Brain microvascular endothelial cell (primary cell): ENCODE data around the gene DFFB.
A peak's percentile ranks its signal among the peaks of the same experiment; 100 is the strongest.

ENCODE experiments used
- DNase-seq: peaks from one replicate; pipeline ENCODE4 v3.0.0-alpha.2; 2020
- H3K27ac ChIP-seq: fragments of 250-450 bp; sonication (Bioruptor Pico); 2 replicates; pipeline ENCODE4 v1.5.1; 2020; ENCODE audit warnings: mild to moderate bottlenecking, moderate library complexity
- H3K27me3 ChIP-seq: fragments of 250-450 bp; sonication (Bioruptor Pico); replicated peaks from 2 replicates; pipeline ENCODE4 v1.5.1; 2020; ENCODE audit warnings: mild to moderate bottlenecking
- H3K36me3 ChIP-seq: fragments of 250-450 bp; sonication (Bioruptor Pico); replicated peaks from 2 replicates; pipeline ENCODE4 v1.5.1; 2020; ENCODE audit warnings: mild to moderate bottlenecking
- H3K4me3 ChIP-seq: 2 replicates; pipeline ENCODE4 v1.5.1; 2011; ENCODE audit warnings: low read depth, mild to moderate bottlenecking, control low read depth, low read length, moderate library complexity
- in situ Hi-C: cut with HindIII; loops from 2 replicates; pipeline ENCODE4 v1.10.0; 2017; ENCODE audit warnings: low sequenced_read_pairs, low pct_ligation_motif_present
- TF ChIP-seq, protein P1 (sequence below): IDR thresholded peaks from 2 replicates; pipeline ENCODE4 v1.5.1; 2011; ENCODE audit warnings: low read depth, mild to moderate bottlenecking, moderate library complexity, low read length, control low read depth, inconsistent platforms; ENCODE audit errors: missing control alignments

Gene DFFB

GRCh38 chr1:3825356-3825755 lies 31.9 kb upstream of the DFFB start:
- TF ChIP-seq, protein P1, sequence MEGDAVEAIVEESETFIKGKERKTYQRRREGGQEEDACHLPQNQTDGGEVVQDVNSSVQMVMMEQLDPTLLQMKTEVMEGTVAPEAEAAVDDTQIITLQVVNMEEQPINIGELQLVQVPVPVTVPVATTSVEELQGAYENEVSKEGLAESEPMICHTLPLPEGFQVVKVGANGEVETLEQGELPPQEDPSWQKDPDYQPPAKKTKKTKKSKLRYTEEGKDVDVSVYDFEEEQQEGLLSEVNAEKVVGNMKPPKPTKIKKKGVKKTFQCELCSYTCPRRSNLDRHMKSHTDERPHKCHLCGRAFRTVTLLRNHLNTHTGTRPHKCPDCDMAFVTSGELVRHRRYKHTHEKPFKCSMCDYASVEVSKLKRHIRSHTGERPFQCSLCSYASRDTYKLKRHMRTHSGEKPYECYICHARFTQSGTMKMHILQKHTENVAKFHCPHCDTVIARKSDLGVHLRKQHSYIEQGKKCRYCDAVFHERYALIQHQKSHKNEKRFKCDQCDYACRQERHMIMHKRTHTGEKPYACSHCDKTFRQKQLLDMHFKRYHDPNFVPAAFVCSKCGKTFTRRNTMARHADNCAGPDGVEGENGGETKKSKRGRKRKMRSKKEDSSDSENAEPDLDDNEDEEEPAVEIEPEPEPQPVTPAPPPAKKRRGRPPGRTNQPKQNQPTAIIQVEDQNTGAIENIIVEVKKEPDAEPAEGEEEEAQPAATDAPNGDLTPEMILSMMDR: no peak
- Histone ChIP-seq H3K27me3 (no peaks in the 10 kb centered on the region), H3K4me3 (no peak overlapping the region), H3K27ac (no peak overlapping the region), H3K36me3 (peaks cover 22% of the 10 kb centered on the region)
- in situ Hi-C loops: no loop called here
- DNase-seq: no peak

DNA sequence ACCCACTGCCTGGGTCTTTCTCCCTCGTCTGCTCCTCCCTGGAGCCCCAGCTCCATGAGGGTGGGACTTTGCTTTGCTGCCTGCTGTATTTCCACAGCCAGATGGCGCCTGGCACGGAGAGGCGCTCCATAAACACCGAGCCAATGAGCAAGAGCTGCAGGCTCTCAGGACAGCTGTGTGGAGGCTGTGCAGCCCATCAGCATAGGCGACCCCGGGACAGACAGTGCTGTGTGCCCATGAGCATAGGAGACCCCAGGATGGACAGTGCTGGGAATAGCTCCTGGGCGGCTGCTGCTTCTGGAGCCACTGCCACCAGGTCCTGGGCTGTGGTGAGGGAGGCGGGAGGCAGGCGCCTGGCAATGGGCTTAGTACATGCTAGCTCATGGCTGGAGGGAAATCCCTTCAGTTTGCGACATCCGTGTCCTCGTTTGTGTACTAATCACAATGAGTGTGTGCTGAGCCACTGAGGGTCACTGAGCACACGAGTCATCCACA lies 29.4 kb upstream of the DFFB start:
- in situ Hi-C loops: no loop called here
- H3K36me3 ChIP-seq: peaks cover 26% of the 10 kb centered on the region

GRCh38 chr1:3828391-3828790 lies 28.9 kb upstream of the DFFB start:
- Histone ChIP-seq H3K4me3 (no peak overlapping the region), H3K27me3 (no peaks in the 10 kb centered on the region), H3K36me3 (peaks cover 23% of the 10 kb centered on the region), H3K27ac (no peak overlapping the region)
- in situ Hi-C loops: no loop called here
- TF ChIP-seq, protein P1: no peak
- DNase-seq: no peak

More for the DNA sequence above, 29.4 kb upstream of the DFFB start:
- Histone ChIP-seq H3K27ac (no peak overlapping the region), H3K27me3 (no peaks in the 10 kb centered on the region), H3K4me3 (no peak overlapping the region)
- DNase-seq: no peak
- TF ChIP-seq, protein P1: peak; percentile 18

DNA sequence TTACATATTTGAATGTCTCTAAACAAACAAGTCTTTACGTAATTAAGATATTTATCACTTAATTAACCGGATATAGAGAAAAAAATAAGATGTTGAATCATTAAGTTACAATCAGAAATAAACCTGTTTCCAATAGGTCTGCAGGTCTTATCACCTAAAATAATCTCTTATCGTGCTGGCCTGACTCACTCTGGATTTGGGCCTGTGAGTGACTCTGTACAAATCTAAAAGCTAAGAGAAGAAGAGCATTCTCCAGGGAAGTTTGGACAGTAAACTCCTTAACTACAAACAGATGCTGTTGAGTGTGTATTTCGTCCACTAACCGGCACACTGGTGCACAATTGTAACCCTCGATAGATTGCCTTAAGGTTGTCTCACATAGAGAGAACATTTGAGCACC lies 25.6 kb upstream of the DFFB start:
- peaks cover 28% of the 10 kb centered on the region for H3K36me3 ChIP-seq
- DNase-seq: no peak
- no peak overlapping the region for H3K4me3 ChIP-seq
- H3K27me3 ChIP-seq: no peaks in the 10 kb centered on the region
- in situ Hi-C loops: no loop called here
- TF ChIP-seq, protein P1: no peak
- no peak overlapping the region for H3K27ac ChIP-seq

- no peaks in the 10 kb centered on the region for H3K27me3 ChIP-seq
- DNase-seq: no peak
- no peak overlapping the region for H3K4me3 ChIP-seq
- H3K36me3 ChIP-seq: peaks cover 36% of the 10 kb centered on the region
- in situ Hi-C loops: no loop called here
- no peak overlapping the region for H3K27ac ChIP-seq
- TF ChIP-seq, protein P1: no peak
Observed at GRCh38 chr1:3834701-3835100, 22.6 kb upstream of the DFFB start.

GRCh38 chr1:3836421-3836820 lies 20.9 kb upstream of the DFFB start:
- DNase-seq: peak; percentile 18
- Histone ChIP-seq H3K4me3 (no peak overlapping the region), H3K27ac (no peak overlapping the region), H3K27me3 (no peaks in the 10 kb centered on the region), H3K36me3 (peaks cover 32% of the 10 kb centered on the region)
- TF ChIP-seq, protein P1: no peak
- in situ Hi-C loops: no loop called here
